Liver (tissue), 9 donors: ENCODE measurements around the gene CDH1. TPM values are rescaled to one million over a fixed set of nuclear protein-coding genes. Genes with fewer than 3 reads are reported as not detected.

Experiments used
- DNase-seq: peaks from one replicate; pipeline ENCODE4 v3.0.0-alpha.2; 2017; ENCODE audit warnings: low spot score
- H3K27ac ChIP-seq, 2 donors: one replicate each; pipeline ENCODE4 v1.7.0; 2013; ENCODE audit warnings: inconsistent platforms in 2 of 2, low read length in 2 of 2, control low read depth in 1 of 2, low read depth in 1 of 2, mild to moderate bottlenecking in 1 of 2
- H3K27me3 ChIP-seq, 4 donors: one replicate each; pipeline versions ENCODE4 v1.6.1 to v1.7.0; 2013; ENCODE audit warnings: low read length in 3 of 4, inconsistent platforms in 1 of 4, mild to moderate bottlenecking in 1 of 4, moderate library complexity in 1 of 4; ENCODE audit not compliant: control insufficient read depth in 4 of 4, insufficient read depth in 4 of 4
- H3K36me3 ChIP-seq, 4 donors: one replicate each; pipeline versions ENCODE4 v1.6.1 to v1.7.0; 2013; ENCODE audit warnings: low read length in 3 of 4, mild to moderate bottlenecking in 3 of 4, low read depth in 1 of 4, moderate library complexity in 1 of 4; ENCODE audit not compliant: control insufficient read depth in 4 of 4, insufficient read depth in 3 of 4
- H3K4me1 ChIP-seq, 4 donors: one replicate each; pipeline versions ENCODE4 v1.6.1 to v1.7.0; 2013; ENCODE audit warnings: low read length in 3 of 4, mild to moderate bottlenecking in 3 of 4, moderate library complexity in 1 of 4; ENCODE audit not compliant: control insufficient read depth in 4 of 4, insufficient read depth in 4 of 4
- H3K4me3 ChIP-seq, 3 donors: one replicate each; pipeline versions ENCODE4 v1.6.1 to v1.7.0; 2013; ENCODE audit warnings: low read length in 3 of 3, control low read depth in 1 of 3, low read depth in 1 of 3, mild to moderate bottlenecking in 1 of 3
- H3K9ac ChIP-seq, 2 donors: one replicate each; pipeline ENCODE4 v1.7.0; 2013; ENCODE audit warnings: low read length in 2 of 2, mild to moderate bottlenecking in 2 of 2, moderate library complexity in 2 of 2, control low read depth in 1 of 2, low read depth in 1 of 2
- H3K9me3 ChIP-seq, 4 donors: one replicate each; pipeline versions ENCODE4 v1.6.1 to v1.7.0; 2013; ENCODE audit warnings: low read length in 3 of 4; ENCODE audit not compliant: control insufficient read depth in 4 of 4
- ATF3 ChIP-seq: IDR thresholded peaks from 2 replicates; pipeline ENCODE4 v1.6.1; 2016; ENCODE audit warnings: antibody characterized with exemption
- CTCF ChIP-seq: fragments of 150-350 bp; IDR thresholded peaks from 2 replicates; pipeline ENCODE4 v1.5.1; 2017; ENCODE audit warnings: improper control_type of control experiment, low read depth, low read length; ENCODE audit not compliant: missing input control
- EGR1 ChIP-seq, 2 donors: IDR thresholded peaks; 2 replicates each; pipeline ENCODE4 v1.6.1; 2016 to 2018; ENCODE audit warnings: antibody characterized with exemption in 2 of 2, low read depth in 2 of 2
- FOXA1 ChIP-seq: IDR thresholded peaks from 2 replicates; pipeline ENCODE4 v1.6.1; 2016; ENCODE audit warnings: antibody characterized with exemption
- FOXA2 ChIP-seq: IDR thresholded peaks from 2 replicates; pipeline ENCODE4 v1.6.1; 2016; ENCODE audit warnings: antibody characterized with exemption
- GABPA ChIP-seq, 2 donors: IDR thresholded peaks in 1 of 2; conservative IDR thresholded peaks in 1 of 2; 2 replicates each; pipeline ENCODE4 v1.6.1; 2016; ENCODE audit warnings: antibody characterized with exemption in 2 of 2, mild to moderate bottlenecking in 1 of 2, moderate library complexity in 1 of 2
- HNF4A ChIP-seq, 2 donors: conservative IDR thresholded peaks; 2 replicates each; pipeline ENCODE4 v1.6.1; 2016; ENCODE audit warnings: antibody characterized with exemption in 2 of 2, mild to moderate bottlenecking in 2 of 2
- HNF4G ChIP-seq: IDR thresholded peaks from 2 replicates; pipeline ENCODE4 v1.6.1; 2016; ENCODE audit warnings: antibody characterized with exemption
- JUND ChIP-seq, 2 donors: IDR thresholded peaks; 2 replicates each; pipeline ENCODE4 v1.6.1; 2016; ENCODE audit warnings: antibody characterized with exemption in 2 of 2
- MAX ChIP-seq: IDR thresholded peaks from 2 replicates; pipeline ENCODE4 v1.6.1; 2016; ENCODE audit warnings: antibody characterized with exemption
- NR2F2 ChIP-seq: IDR thresholded peaks from 2 replicates; pipeline ENCODE4 v1.6.1; 2016; ENCODE audit warnings: antibody characterized with exemption
- RAD21 ChIP-seq, 2 donors: IDR thresholded peaks; 2 replicates each; pipeline ENCODE4 v1.6.1; 2016; ENCODE audit warnings: antibody characterized with exemption in 2 of 2, mild to moderate bottlenecking in 2 of 2
- REST ChIP-seq: IDR thresholded peaks from 2 replicates; pipeline ENCODE4 v1.6.1; 2016; ENCODE audit warnings: antibody characterized with exemption, mild to moderate bottlenecking
- RXRA ChIP-seq, 2 donors: IDR thresholded peaks; 2 replicates each; pipeline ENCODE4 v1.6.1; 2017 to 2018; ENCODE audit warnings: antibody characterized with exemption in 2 of 2, mild to moderate bottlenecking in 1 of 2
- SP1 ChIP-seq: IDR thresholded peaks from 2 replicates; pipeline ENCODE4 v1.6.1; 2018; ENCODE audit warnings: antibody characterized with exemption, mild to moderate bottlenecking
- TAF1 ChIP-seq: conservative IDR thresholded peaks from 2 replicates; pipeline ENCODE4 v1.6.1; 2016; ENCODE audit warnings: antibody characterized with exemption, mild to moderate bottlenecking
- YY1 ChIP-seq: IDR thresholded peaks from 2 replicates; pipeline ENCODE4 v1.6.1; 2016; ENCODE audit warnings: antibody characterized with exemption, mild to moderate bottlenecking
- WGBS: extraction: QIAGEN DNeasy Blood & Tissue Kit; methylation state at CpG from one replicate; pipeline ENCODE4 v1.1.7; 2013; 5-methylcytosine and 5-hydroxymethylcytosine counted together
- polyA plus RNA-seq, 2 donors: library from polyadenylated mRNA; stranded (reverse) in 1 of 2; unstranded in 1 of 2; fragments of 200-250 nt in 1 of 2; fragments of >200 nt in 1 of 2; fragmentation: Nextera tagmentation in 1 of 2; extraction: Ambion mirVana in 1 of 2; gene quantifications; one replicate each; pipeline versions ENCODE4 v1.2.1 to v1.2.3, GENCODE V29; 2013 to 2015
- total RNA-seq, 2 donors: library from RNA; depleted of rRNA; stranded (reverse); fragments of >200 nt; gene quantifications; one replicate each; pipeline ENCODE4 v1.2.3, GENCODE V29; 2014
- TF ChIP-seq, protein P1 (sequence below): IDR thresholded peaks from 2 replicates; pipeline ENCODE4 v1.6.1; 2016; ENCODE audit warnings: antibody characterized with exemption
- donor health status: healthy.
- donor health status: healthy.
- donor health status: healthy.
- donor health status: healthy.
- donor health status: healthy.

Gene CDH1
- total and polyA plus RNA-seq, 4 donors: 21.8 to 69.3 (median 50.3) TPM

DNA sequence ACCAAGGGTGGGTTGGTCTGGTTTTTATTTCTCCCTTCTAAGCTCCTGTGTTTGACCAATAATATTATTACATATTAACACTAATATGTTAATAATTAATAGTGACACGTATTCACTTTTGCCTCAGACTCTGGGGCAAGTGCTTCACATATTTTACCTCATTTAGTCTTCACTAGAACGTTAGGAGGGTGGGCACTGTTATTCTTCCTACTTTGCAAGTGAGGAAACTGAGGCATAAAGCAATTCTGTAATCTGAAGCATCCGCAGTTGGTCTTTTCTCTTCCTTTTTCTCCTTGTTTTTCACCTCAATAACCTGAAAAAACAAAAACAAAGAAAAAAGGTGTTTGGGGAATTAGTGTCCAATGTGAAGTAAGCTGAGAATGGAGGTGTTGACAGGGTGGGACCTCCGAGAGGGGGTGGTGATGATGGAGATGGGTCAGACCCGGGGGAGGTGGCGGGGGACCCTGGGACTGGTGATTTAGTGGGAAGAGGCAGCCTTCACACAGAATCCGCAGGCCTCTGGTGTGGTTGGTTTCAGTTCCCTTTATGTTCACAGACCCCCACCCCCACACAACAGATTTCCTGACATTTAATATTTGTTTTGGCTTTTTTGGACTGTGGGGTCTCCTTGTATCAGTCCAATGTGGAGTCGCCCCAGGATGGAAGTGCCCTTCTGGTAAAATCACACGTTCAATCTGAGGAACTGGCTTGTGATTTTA is 3.7 kb downstream of the CDH1 start:
- 47% methylated on average over 9 of the region's 9 CpGs for WGBS
- no peak for DNase-seq
- Histone ChIP-seq H3K27ac (peak overlapping the region; percentile 83 to 93), H3K36me3 (no peaks in the 10 kb centered on the region), H3K4me1 (peaks cover 17 to 57% (median 40%) of the 10 kb centered on the region in 4 donors), H3K4me3 (no peak overlapping the region), H3K27me3 (no peaks in the 10 kb centered on the region), H3K9ac (peak overlapping the region in 1 of 2 donors; percentile 79), H3K9me3 (no peaks in the 10 kb centered on the region)
- TF ChIP-seq SP1 (no peak), TAF1 (peak; percentile 51), RAD21 (IDR thresholded peaks at IDR 0.05) (no peak), REST (peak; percentile 28)

DNA sequence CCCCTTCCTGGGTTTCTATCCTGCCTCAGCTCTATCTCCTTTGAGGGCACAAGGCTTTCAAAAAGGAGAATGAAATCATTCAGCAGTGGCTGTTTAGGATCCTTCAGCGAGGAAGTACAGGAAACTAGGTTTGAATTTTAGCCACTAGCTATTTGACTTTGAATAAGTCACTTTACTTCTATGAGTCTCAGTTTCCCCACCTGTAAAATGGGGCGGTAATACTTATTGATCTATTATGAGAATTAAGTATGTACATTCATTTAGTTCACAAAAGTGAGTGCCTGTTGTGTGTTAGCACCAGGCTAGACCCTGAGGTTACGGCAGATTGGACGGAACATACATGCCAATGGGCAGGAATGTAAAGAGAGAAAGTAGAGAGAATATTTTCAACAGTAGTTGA is 6.6 kb downstream of the CDH1 start:
- DNase-seq: no peak
- peak overlapping the region in 1 of 2 donors; percentile 24 for H3K9ac ChIP-seq
- H3K27ac ChIP-seq: peak overlapping the region; percentile 83 to 93
- H3K27me3 ChIP-seq: no peaks in the 10 kb centered on the region
- WGBS: 90% methylated on average over 4 of the region's 4 CpGs
- peaks cover 17 to 50% (median 35%) of the 10 kb centered on the region in 4 donors for H3K4me1 ChIP-seq
- TF ChIP-seq YY1: no peak
- no peak for TF ChIP-seq RAD21 (IDR thresholded peaks at IDR 0.05)
- no peak for TF ChIP-seq MAX
- TF ChIP-seq FOXA1: no peak
- TF ChIP-seq HNF4A (conservative IDR thresholded peaks at IDR 0.05): no peak
- no peak for TF ChIP-seq GABPA (IDR thresholded peaks at IDR 0.05 in 1 of 2, conservative IDR thresholded peaks at IDR 0.05 in 1 of 2)
- TF ChIP-seq EGR1 (IDR thresholded peaks at IDR 0.05; ENCODE audit: low read depth in 2 of 2): no peak
- TF ChIP-seq NR2F2: no peak
- no peak for TF ChIP-seq JUND (IDR thresholded peaks at IDR 0.05)
- TF ChIP-seq HNF4G: no peak
- no peak for TF ChIP-seq SP1
- no peak for TF ChIP-seq ATF3
- no peak for TF ChIP-seq FOXA2
- TF ChIP-seq RXRA (IDR thresholded peaks at IDR 0.05): no peak
- no peak for TF ChIP-seq CTCF
- TF ChIP-seq, protein P1, sequence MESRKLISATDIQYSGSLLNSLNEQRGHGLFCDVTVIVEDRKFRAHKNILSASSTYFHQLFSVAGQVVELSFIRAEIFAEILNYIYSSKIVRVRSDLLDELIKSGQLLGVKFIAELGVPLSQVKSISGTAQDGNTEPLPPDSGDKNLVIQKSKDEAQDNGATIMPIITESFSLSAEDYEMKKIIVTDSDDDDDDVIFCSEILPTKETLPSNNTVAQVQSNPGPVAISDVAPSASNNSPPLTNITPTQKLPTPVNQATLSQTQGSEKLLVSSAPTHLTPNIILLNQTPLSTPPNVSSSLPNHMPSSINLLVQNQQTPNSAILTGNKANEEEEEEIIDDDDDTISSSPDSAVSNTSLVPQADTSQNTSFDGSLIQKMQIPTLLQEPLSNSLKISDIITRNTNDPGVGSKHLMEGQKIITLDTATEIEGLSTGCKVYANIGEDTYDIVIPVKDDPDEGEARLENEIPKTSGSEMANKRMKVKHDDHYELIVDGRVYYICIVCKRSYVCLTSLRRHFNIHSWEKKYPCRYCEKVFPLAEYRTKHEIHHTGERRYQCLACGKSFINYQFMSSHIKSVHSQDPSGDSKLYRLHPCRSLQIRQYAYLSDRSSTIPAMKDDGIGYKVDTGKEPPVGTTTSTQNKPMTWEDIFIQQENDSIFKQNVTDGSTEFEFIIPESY: no peak
- TF ChIP-seq REST: no peak
- no peak for TF ChIP-seq TAF1
- no peaks in the 10 kb centered on the region for H3K36me3 ChIP-seq
- H3K9me3 ChIP-seq: no peaks in the 10 kb centered on the region
- H3K4me3 ChIP-seq: no peak overlapping the region
